Measurements from ENCODE around the gene FNDC3B.

The FNDC3B gene

GRCh38 chr3:172073262-172073915 lies 34.0 kb downstream of the FNDC3B start:
- Histone ChIP-seq H3K4me2 (ENCODE audit: low read depth, low read length, poor library complexity, severe bottlenecking) (no peak overlapping the region), H2AFZ (ENCODE audit: low read depth, low read length, severe bottlenecking) (no peak overlapping the region), H4K20me1 (ENCODE audit: low read depth, low read length) (no peaks in the 10 kb centered on the region), H3K9me3 (ENCODE audit: insufficient read depth, low read length) (no peaks in the 10 kb centered on the region), H3K4me3 (ENCODE audit: insufficient read depth, low read length, poor library complexity, severe bottlenecking) (no peak overlapping the region), H3K27me3 (ENCODE audit: low read length) (no peaks in the 10 kb centered on the region), H3K9ac (ENCODE audit: low read length) (no peak overlapping the region), H3K79me2 (ENCODE audit: insufficient read depth, low read length) (no peaks in the 10 kb centered on the region), H3K36me3 (ENCODE audit: low read length) (no peaks in the 10 kb centered on the region), H3K9me2 (replicated peaks; ENCODE audit: insufficient read depth, low read length) (no peaks in the 10 kb centered on the region), H3F3A (ENCODE audit: insufficient read depth) (no peaks in the 10 kb centered on the region), H3K27ac (ENCODE audit: low read depth, low read length) (no peak overlapping the region)
- TF ChIP-seq EZH2phosphoT487 (conservative IDR thresholded peaks at IDR 0.05; ENCODE audit: low read length) (no peak), CTCF (IDR thresholded peaks at IDR 0.05; ENCODE audit: insufficient read depth, low read length, poor library complexity, severe bottlenecking) (no peak)

GRCh38 chr3:172074032-172074431 lies 34.7 kb downstream of the FNDC3B start:
- no peaks in the 10 kb centered on the region for H3K36me3 ChIP-seq (ENCODE audit: low read length)
- no peak overlapping the region for H3K4me2 ChIP-seq (ENCODE audit: low read depth, low read length, poor library complexity, severe bottlenecking)
- H3K4me3 ChIP-seq (ENCODE audit: insufficient read depth, low read length, poor library complexity, severe bottlenecking) = no peak overlapping the region
- TF ChIP-seq CTCF (IDR thresholded peaks at IDR 0.05; ENCODE audit: insufficient read depth, low read length, poor library complexity, severe bottlenecking) (no peak), EZH2phosphoT487 (conservative IDR thresholded peaks at IDR 0.05; ENCODE audit: low read length) (no peak)
- no peaks in the 10 kb centered on the region for H3K27me3 ChIP-seq (ENCODE audit: low read length)
- H3K9me2 ChIP-seq (replicated peaks; ENCODE audit: insufficient read depth, low read length) = no peaks in the 10 kb centered on the region
- no peak overlapping the region for H3K27ac ChIP-seq (ENCODE audit: low read depth, low read length)
- H2AFZ ChIP-seq (ENCODE audit: low read depth, low read length, severe bottlenecking) = no peak overlapping the region
- H3K79me2 ChIP-seq (ENCODE audit: insufficient read depth, low read length) = no peaks in the 10 kb centered on the region
- H3F3A ChIP-seq (ENCODE audit: insufficient read depth) = no peaks in the 10 kb centered on the region
- no peak overlapping the region for H3K9ac ChIP-seq (ENCODE audit: low read length)
- no peaks in the 10 kb centered on the region for H3K9me3 ChIP-seq (ENCODE audit: insufficient read depth, low read length)
- no peaks in the 10 kb centered on the region for H4K20me1 ChIP-seq (ENCODE audit: low read depth, low read length)

- H3K9me3 ChIP-seq (ENCODE audit: insufficient read depth, low read length) = no peaks in the 10 kb centered on the region
- no peaks in the 10 kb centered on the region for H3K36me3 ChIP-seq (ENCODE audit: low read length)
- H3K4me3 ChIP-seq (ENCODE audit: insufficient read depth, low read length, poor library complexity, severe bottlenecking) = no peak overlapping the region
- no peaks in the 10 kb centered on the region for H3K9me2 ChIP-seq (replicated peaks; ENCODE audit: insufficient read depth, low read length)
- TF ChIP-seq EZH2phosphoT487 (conservative IDR thresholded peaks at IDR 0.05; ENCODE audit: low read length) (no peak), CTCF (IDR thresholded peaks at IDR 0.05; ENCODE audit: insufficient read depth, low read length, poor library complexity, severe bottlenecking) (no peak)
- H3K27me3 ChIP-seq (ENCODE audit: low read length) = no peaks in the 10 kb centered on the region
- no peaks in the 10 kb centered on the region for H3K79me2 ChIP-seq (ENCODE audit: insufficient read depth, low read length)
- no peak overlapping the region for H3K4me2 ChIP-seq (ENCODE audit: low read depth, low read length, poor library complexity, severe bottlenecking)
- no peak overlapping the region for H2AFZ ChIP-seq (ENCODE audit: low read depth, low read length, severe bottlenecking)
- no peak overlapping the region for H3K27ac ChIP-seq (ENCODE audit: low read depth, low read length)
- H3F3A ChIP-seq (ENCODE audit: insufficient read depth) = no peaks in the 10 kb centered on the region
- H4K20me1 ChIP-seq (ENCODE audit: low read depth, low read length) = no peaks in the 10 kb centered on the region
- H3K9ac ChIP-seq (ENCODE audit: low read length) = no peak overlapping the region
Observed at GRCh38 chr3:172074586-172074985, 35.2 kb downstream of the FNDC3B start.

Measured in SU-DHL-6 (cell line).